Measurements from ENCODE around the gene INSRR.

The INSRR gene

DNA sequence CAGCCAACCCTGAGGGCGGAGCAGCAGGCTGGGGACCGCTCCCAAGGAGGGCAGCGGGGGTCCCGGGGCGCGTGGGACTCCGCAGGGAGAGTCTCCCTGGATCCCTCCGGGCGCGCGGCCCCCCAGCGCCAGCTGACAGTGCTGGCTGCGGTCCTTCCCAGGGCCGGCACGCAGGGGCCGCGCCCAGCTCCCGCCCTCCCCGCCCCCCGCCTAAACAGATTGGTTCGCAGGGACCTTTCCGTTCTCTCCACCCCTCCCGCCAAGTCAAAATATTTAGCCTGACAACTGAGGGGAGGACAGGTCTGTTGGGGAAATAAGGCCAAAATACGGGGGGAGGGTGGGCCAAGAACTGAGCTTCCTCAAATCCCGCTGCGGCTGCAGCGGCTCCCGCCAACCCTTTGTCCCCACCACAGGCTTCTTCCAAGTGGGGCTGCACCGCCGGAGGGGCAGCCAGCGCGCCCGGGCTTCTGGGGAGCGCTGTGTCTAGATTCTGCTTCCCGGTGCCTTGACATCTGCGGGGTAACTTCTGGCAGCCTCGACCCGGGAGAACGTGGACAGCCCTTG is at the start of gene INSRR:
INSRR (minus strand) TSS at position 159 of the 564 bp plus-strand sequence. CDS start 496 bp downstream, outside the sequence.
- no peak for TF ChIP-seq GATA3 (IDR thresholded peaks at IDR 0.05; ENCODE audit: low read depth, low read length)
- TF ChIP-seq GATA2 (IDR thresholded peaks at IDR 0.05; ENCODE audit: low read depth, low read length) = no peak

- TF ChIP-seq GATA3 (IDR thresholded peaks at IDR 0.05; ENCODE audit: low read depth, low read length) = no peak
These were observed 49.6 kb upstream of the INSRR start for GRCh38 chr1:156908541-156908940.

GRCh38 chr1:156906206-156906906 is 47.4 kb upstream of the INSRR start:
- no peak for TF ChIP-seq GATA2 (IDR thresholded peaks at IDR 0.05; ENCODE audit: low read depth, low read length)
- TF ChIP-seq GATA3 (IDR thresholded peaks at IDR 0.05; ENCODE audit: low read depth, low read length) = no peak

- TF ChIP-seq GATA2 (IDR thresholded peaks at IDR 0.05; ENCODE audit: low read depth, low read length) (no peak), GATA3 (IDR thresholded peaks at IDR 0.05; ENCODE audit: low read depth, low read length) (no peak)
These were observed 46.7 kb upstream of the INSRR start for GRCh38 chr1:156905651-156906050.

DNA sequence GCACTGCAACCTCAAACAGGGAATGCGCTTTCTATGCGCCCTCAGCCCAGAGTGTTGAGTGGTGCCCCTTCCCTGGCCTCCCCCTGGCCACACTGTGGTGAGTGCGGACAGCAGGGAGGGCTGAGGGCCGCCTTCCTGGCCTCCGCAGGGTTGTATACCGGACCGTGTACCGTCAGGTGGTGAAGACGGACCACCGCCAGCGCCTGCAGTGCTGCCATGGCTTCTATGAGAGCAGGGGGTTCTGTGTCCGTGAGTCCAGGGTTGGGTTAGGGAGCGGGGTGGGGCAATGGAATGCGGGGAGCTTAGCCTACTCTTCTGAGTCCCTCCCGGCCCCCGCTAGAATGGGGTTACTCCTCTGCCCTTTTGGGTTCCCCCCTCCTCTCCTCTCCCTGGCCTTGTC is 46.3 kb upstream of the INSRR start:
- TF ChIP-seq GATA2 (IDR thresholded peaks at IDR 0.05; ENCODE audit: low read depth, low read length) (no peak), GATA3 (IDR thresholded peaks at IDR 0.05; ENCODE audit: low read depth, low read length) (no peak)

DNA sequence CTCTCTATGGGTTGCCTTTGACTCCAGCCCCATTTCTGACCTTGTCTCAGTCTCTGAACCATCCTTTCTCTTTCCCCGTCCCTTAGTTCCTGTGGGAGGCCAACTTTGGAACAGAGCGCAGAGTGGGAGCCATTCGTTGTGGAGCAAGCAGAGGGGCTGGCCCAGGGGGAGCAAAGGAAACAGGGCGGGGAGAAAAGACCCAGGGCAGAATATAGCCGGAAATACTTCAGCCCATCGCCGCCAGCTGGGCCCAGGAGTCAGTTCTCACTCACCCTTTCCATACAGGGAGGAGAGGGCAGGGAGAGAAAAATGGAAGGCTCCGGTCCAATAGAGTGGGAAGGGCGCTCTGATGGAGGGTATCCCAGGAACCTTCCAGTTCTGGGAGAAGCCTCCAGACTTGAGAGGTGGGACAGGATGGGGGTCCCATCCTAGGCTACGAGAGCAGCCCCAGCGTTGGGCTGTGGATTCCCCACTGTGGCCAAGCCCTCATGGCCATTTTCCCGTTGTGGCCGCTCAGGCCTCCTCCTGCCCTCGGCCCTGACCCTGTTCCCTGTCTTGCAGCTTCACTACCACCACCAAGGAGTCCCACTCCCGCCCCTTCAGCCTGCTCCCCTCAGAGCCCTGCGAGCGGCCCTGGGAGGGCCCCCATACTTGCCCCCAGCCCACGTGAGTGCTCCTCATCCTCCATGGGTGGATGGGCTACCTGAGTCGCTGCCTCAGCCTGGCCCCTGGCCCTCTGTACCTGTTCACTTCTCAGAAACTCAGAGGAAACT is 45.5 kb upstream of the INSRR start:
- TF ChIP-seq GATA3 (IDR thresholded peaks at IDR 0.05; ENCODE audit: low read depth, low read length) = no peak
- TF ChIP-seq GATA2 (IDR thresholded peaks at IDR 0.05; ENCODE audit: low read depth, low read length) = no peak

- no peak for TF ChIP-seq GATA3 (IDR thresholded peaks at IDR 0.05; ENCODE audit: low read depth, low read length)
- TF ChIP-seq GATA2 (IDR thresholded peaks at IDR 0.05; ENCODE audit: low read depth, low read length) = no peak
These were observed 44.6 kb upstream of the INSRR start for GRCh38 chr1:156903328-156904091.

- TF ChIP-seq GATA3 (IDR thresholded peaks at IDR 0.05; ENCODE audit: low read depth, low read length) (no peak), GATA2 (IDR thresholded peaks at IDR 0.05; ENCODE audit: low read depth, low read length) (no peak)
These were observed 43.3 kb upstream of the INSRR start for GRCh38 chr1:156901966-156902915.

DNA sequence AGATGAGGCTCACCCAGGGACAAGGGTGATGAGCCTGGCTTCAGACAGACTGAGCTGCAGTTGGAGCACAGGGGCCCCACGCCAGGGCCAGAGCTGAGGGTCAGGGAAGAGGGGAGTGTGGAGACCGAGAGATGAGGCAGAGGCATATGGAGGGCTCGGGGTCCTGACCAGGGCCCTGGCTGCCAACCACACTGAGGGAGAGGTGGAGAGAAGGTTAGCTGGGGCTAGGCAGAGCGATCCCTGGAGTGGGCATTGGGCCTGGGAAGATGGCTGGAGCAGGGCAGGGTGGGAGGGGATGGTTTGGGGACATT is 42.6 kb upstream of the INSRR start:
- TF ChIP-seq GATA2 (IDR thresholded peaks at IDR 0.05; ENCODE audit: low read depth, low read length) (no peak), GATA3 (IDR thresholded peaks at IDR 0.05; ENCODE audit: low read depth, low read length) (no peak)

DNA sequence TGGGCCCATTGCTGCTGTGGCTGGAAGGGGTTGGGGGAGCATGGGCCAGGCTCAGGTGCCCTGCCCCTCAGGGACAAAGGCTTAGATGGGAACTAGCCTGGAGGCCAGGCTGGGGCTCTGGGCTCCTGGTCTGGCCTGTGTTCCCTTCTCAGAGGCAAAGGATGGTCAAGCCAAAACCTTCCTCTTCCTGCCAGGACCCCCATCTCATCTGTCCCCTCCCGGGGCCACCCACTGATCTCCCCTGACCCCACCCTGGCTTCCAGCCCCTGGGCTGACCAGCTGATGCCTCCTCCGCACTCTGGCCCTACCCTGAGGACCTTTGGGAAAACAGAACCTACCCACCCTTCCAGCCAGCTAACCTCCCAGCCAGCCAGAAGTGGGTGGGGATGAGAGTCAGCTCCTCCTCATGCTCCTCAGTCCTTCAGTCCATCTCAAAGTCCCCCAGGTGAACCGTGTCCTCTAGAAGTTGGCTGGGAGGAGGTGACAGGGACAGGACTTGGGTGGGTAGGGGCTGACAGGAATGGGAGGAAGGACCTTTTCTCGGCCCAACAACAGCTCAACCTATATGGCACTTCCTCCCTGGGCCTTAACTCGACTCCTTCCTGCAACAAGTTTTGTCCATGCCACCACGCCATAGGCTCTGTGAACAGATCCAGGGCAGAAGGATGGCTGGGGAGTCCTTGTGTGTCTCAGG is 42.1 kb upstream of the INSRR start:
- TF ChIP-seq GATA2 (IDR thresholded peaks at IDR 0.05; ENCODE audit: low read depth, low read length) = no peak
- no peak for TF ChIP-seq GATA3 (IDR thresholded peaks at IDR 0.05; ENCODE audit: low read depth, low read length)

DNA sequence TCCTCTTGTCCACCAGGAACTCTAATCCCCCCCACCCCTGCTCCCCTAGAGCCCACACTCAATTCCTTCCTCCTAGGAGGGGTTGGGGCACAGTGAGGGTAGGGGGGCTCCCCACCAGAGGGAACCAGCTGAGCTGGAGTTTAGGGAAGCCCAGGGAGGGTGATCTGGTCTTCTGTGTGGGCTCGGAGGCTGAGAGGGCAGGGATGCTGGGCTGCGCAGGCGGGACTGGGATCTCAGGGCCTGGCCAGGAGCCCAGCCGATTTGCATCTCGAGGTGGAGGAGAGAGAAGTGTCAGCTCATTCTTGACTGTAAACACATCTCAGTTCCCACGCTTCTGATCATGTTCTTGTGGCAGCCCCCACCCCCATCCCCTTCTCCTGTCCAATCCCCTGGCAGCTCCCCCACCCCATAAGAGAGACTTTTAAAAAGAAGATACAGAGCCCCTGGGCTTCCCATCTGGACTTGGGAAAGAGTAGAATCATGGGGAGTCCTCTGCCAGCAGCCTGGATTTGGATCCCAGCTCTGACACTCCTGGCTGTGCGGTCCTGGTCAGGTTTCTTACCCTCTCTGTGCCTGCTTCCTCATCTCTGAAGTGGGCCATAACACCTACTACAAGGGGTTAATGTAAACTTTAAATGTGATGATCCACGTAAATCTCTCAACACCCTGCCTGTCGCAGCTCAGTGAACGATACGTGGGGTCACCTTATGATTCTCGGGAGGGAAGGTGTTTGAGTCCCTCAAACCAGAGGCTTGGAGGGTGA is 41.2 kb upstream of the INSRR start:
- TF ChIP-seq GATA2 (IDR thresholded peaks at IDR 0.05; ENCODE audit: low read depth, low read length) = no peak

DNA sequence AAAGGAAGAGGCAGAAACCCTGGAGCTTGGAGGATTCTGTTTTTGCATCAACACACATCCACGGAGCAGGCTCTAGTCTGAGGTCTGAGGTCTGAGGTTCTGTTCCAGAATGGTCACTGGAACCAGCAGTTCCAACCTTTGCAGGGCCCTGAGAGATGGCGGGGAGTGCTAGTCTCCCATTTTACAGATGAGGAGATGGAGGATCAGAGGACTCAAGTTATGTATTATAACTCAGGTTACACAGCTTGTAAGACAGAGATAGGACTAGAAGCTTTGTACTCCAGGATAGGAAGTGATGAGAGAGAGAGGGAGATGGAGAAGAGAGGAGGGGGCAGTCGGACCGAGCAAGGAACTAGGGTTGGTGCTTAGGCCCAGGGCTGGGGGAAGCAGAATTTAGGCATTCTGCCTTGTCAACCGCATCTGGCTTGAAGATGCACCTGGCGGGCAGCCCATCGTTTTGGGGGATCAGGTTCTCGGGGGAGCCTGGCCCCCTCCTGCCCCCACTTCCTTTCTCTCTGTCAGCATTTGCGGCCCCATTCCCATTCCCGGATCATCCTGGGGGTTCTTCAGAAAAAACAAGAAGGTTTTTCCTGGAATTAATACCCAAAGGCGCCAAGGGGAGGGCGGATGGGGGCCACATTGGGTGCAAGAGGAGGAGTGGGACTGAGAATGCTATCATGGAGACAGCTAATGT is 40.2 kb upstream of the INSRR start:
- TF ChIP-seq GATA3 (IDR thresholded peaks at IDR 0.05; ENCODE audit: low read depth, low read length) (no peak), GATA2 (IDR thresholded peaks at IDR 0.05; ENCODE audit: low read depth, low read length) (no peak)

Measured in SH-SY5Y (cell line).